C4-2B (cell line): ENCODE data around the gene ADAD1.

Experiments used
- ZFX ChIP-seq: fragments of 450-650 bp; IDR thresholded peaks from 2 replicates; pipeline ENCODE4 v1.6.1; 2017
- TF ChIP-seq, protein P1 (sequence below): fragments of 450-650 bp; conservative IDR thresholded peaks from 2 replicates; pipeline ENCODE4 v1.5.1; 2017; ENCODE audit warnings: mild to moderate bottlenecking

- TF ChIP-seq, protein P1, sequence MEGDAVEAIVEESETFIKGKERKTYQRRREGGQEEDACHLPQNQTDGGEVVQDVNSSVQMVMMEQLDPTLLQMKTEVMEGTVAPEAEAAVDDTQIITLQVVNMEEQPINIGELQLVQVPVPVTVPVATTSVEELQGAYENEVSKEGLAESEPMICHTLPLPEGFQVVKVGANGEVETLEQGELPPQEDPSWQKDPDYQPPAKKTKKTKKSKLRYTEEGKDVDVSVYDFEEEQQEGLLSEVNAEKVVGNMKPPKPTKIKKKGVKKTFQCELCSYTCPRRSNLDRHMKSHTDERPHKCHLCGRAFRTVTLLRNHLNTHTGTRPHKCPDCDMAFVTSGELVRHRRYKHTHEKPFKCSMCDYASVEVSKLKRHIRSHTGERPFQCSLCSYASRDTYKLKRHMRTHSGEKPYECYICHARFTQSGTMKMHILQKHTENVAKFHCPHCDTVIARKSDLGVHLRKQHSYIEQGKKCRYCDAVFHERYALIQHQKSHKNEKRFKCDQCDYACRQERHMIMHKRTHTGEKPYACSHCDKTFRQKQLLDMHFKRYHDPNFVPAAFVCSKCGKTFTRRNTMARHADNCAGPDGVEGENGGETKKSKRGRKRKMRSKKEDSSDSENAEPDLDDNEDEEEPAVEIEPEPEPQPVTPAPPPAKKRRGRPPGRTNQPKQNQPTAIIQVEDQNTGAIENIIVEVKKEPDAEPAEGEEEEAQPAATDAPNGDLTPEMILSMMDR = no peak
- no peak for TF ChIP-seq ZFX
Measured at GRCh38 chr4:122434285-122434684, 55.5 kb downstream of the ADAD1 start.
